WTC11 (cell line): ENCODE measurements around the gene SPATC1L. TPM values are rescaled to one million over a fixed set of nuclear protein-coding genes. Genes with fewer than 3 reads are reported as not detected.

Experiments
- AFF4 ChIP-seq: sonication (generic); formaldehyde crosslinking; IDR thresholded peaks from 2 replicates; pipeline ENCODE4 v1.8.1; 2023; ENCODE audit warnings: mild to moderate bottlenecking, missing genetic modification reagents, borderline replicate concordance
- ARID4B ChIP-seq: sonication (generic); formaldehyde crosslinking; IDR thresholded peaks from 2 replicates; pipeline ENCODE4 v1.8.0; 2023; ENCODE audit warnings: missing genetic modification reagents, mild to moderate bottlenecking, borderline replicate concordance
- CREB1 ChIP-seq: sonication (generic); formaldehyde crosslinking; IDR thresholded peaks from 2 replicates; pipeline ENCODE4 v1.8.0; 2023; ENCODE audit warnings: mild to moderate bottlenecking, missing genetic modification reagents
- JUN ChIP-seq: sonication (generic); formaldehyde crosslinking; IDR thresholded peaks from 2 replicates; pipeline ENCODE4 v1.8.0; 2023; ENCODE audit warnings: mild to moderate bottlenecking, missing genetic modification reagents
- MYBL2 ChIP-seq: sonication (generic); formaldehyde crosslinking; IDR thresholded peaks from 2 replicates; pipeline ENCODE4 v1.8.1; 2023; ENCODE audit warnings: mild to moderate bottlenecking, moderate library complexity, missing genetic modification reagents
- NFE2L1 ChIP-seq: sonication (generic); formaldehyde crosslinking; IDR thresholded peaks from 2 replicates; pipeline ENCODE4 v1.8.1; 2023; ENCODE audit warnings: missing genetic modification reagents
- SMAD3 ChIP-seq: sonication (generic); formaldehyde crosslinking; IDR thresholded peaks from 2 replicates; pipeline ENCODE4 v1.8.0; 2022; ENCODE audit warnings: missing genetic modification reagents, mild to moderate bottlenecking, borderline replicate concordance
- ZNF232 ChIP-seq: sonication (generic); formaldehyde crosslinking; IDR thresholded peaks from 2 replicates; pipeline ENCODE4 v1.8.0; 2022; ENCODE audit warnings: mild to moderate bottlenecking, missing genetic modification reagents
- ZNF416 ChIP-seq: fragments of 250-450 bp; sonication (Bioruptor Pico); IDR thresholded peaks from 2 replicates; pipeline ENCODE4 v1.9.0; 2021; ENCODE audit warnings: mild to moderate bottlenecking, inconsistent platforms
- ZNF423 ChIP-seq: fragments of 250-450 bp; sonication (Bioruptor Pico); IDR thresholded peaks from 2 replicates; pipeline ENCODE4 v2.1.2; 2022; ENCODE audit warnings: mild to moderate bottlenecking, moderate library complexity
- total RNA-seq: library from RNA; stranded (reverse); gene quantifications from 3 replicates; pipeline ENCODE4 v1.2.3, GENCODE V29; 2021
- TF ChIP-seq, protein P1 (sequence below): sonication (generic); formaldehyde crosslinking; IDR thresholded peaks from 2 replicates; pipeline ENCODE4 v1.8.1; 2023; ENCODE audit warnings: mild to moderate bottlenecking, missing genetic modification reagents
- TF ChIP-seq, protein P2 (sequence below): fragments of 200-600 bp; IDR thresholded peaks from 2 replicates; pipeline ENCODE4 v1.8.0; 2022; ENCODE audit warnings: antibody characterized with exemption
- TF ChIP-seq, protein P3 (sequence below): sonication (generic); formaldehyde crosslinking; IDR thresholded peaks from 2 replicates; pipeline ENCODE4 v1.8.0; 2023; ENCODE audit warnings: missing genetic modification reagents
- TF ChIP-seq, protein P4 (sequence below): sonication (generic); formaldehyde crosslinking; IDR thresholded peaks from 2 replicates; pipeline ENCODE4 v1.8.0; 2022; ENCODE audit warnings: missing genetic modification reagents

Gene SPATC1L
- total RNA-seq, 1 experiment from 2014 or later = 61.7 TPM

DNA sequence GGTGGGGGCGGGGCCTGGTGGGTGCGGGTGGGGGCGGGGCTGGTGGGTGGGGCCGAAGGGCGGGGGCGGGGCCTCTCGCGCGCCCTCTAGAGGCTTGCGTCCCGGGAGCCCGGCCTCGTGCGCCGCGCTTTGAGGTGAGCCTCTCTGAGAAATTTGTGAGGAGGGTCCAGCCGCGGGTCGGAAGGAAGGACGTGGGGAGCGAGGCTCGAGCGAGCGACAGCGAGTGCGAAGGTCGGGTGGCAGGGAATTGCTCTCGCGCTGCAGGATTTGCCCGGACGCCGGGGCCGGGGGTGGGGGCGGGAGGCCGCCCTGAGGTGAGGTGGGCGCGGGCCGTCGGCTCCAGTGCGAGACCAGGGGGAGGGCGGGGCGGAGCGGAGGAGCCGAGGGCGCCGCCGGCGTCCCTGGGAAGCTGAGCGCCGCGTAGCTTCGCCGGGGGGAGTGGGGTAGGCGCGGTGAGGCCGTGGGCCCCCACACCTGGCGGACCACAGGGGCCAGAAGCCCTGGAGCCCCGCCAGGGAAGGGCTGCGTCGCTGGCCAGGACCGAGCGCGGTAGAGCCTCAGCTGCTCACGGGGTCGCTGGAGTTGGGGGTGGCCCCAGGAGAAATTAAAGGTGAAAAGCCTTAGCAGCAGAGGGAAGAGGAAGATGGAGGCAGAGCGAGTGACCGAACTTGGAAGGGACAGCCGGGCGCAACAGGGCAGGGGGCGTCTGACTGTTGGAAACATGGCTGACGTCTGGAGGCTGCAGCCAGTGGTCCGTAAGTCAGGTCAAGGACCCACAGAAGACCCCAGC is 45.1 kb upstream of the SPATC1L start (continued):
- TF ChIP-seq AFF4 (CRISPR knock-in tag) (no peak), ZNF232 (CRISPR knock-in tag) (0 out of 2 replicates have a peak, but pooled peaks have one; percentile 56), SMAD3 (CRISPR knock-in tag) (peak; percentile 67; the same call in 1 of the 2 replicates), NFE2L1 (peak; percentile 39; the same call in 1 of the 2 replicates), JUN (CRISPR knock-in tag) (0 out of 2 replicates have a peak, but pooled peaks have one; percentile 24), MYBL2 (CRISPR knock-in tag) (0 out of 2 replicates have a peak, but pooled peaks have one; percentile 37), ZNF416 (CRISPR knock-in tag) (no peak), ARID4B (CRISPR knock-in tag) (peak; percentile 54; the same call in 1 of the 2 replicates), CREB1 (CRISPR knock-in tag) (no peak), ZNF423 (no peak)
- TF ChIP-seq, protein P1, sequence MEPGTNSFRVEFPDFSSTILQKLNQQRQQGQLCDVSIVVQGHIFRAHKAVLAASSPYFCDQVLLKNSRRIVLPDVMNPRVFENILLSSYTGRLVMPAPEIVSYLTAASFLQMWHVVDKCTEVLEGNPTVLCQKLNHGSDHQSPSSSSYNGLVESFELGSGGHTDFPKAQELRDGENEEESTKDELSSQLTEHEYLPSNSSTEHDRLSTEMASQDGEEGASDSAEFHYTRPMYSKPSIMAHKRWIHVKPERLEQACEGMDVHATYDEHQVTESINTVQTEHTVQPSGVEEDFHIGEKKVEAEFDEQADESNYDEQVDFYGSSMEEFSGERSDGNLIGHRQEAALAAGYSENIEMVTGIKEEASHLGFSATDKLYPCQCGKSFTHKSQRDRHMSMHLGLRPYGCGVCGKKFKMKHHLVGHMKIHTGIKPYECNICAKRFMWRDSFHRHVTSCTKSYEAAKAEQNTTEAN (CRISPR knock-in tag) = no peak
- TF ChIP-seq, protein P2, sequence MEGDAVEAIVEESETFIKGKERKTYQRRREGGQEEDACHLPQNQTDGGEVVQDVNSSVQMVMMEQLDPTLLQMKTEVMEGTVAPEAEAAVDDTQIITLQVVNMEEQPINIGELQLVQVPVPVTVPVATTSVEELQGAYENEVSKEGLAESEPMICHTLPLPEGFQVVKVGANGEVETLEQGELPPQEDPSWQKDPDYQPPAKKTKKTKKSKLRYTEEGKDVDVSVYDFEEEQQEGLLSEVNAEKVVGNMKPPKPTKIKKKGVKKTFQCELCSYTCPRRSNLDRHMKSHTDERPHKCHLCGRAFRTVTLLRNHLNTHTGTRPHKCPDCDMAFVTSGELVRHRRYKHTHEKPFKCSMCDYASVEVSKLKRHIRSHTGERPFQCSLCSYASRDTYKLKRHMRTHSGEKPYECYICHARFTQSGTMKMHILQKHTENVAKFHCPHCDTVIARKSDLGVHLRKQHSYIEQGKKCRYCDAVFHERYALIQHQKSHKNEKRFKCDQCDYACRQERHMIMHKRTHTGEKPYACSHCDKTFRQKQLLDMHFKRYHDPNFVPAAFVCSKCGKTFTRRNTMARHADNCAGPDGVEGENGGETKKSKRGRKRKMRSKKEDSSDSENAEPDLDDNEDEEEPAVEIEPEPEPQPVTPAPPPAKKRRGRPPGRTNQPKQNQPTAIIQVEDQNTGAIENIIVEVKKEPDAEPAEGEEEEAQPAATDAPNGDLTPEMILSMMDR = peak; percentile 27; the same call in 1 of the 2 replicates
- TF ChIP-seq, protein P3, sequence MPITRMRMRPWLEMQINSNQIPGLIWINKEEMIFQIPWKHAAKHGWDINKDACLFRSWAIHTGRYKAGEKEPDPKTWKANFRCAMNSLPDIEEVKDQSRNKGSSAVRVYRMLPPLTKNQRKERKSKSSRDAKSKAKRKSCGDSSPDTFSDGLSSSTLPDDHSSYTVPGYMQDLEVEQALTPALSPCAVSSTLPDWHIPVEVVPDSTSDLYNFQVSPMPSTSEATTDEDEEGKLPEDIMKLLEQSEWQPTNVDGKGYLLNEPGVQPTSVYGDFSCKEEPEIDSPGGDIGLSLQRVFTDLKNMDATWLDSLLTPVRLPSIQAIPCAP (CRISPR knock-in tag) = 0 out of 2 replicates have a peak, but pooled peaks have one; percentile 55
- TF ChIP-seq, protein P4, sequence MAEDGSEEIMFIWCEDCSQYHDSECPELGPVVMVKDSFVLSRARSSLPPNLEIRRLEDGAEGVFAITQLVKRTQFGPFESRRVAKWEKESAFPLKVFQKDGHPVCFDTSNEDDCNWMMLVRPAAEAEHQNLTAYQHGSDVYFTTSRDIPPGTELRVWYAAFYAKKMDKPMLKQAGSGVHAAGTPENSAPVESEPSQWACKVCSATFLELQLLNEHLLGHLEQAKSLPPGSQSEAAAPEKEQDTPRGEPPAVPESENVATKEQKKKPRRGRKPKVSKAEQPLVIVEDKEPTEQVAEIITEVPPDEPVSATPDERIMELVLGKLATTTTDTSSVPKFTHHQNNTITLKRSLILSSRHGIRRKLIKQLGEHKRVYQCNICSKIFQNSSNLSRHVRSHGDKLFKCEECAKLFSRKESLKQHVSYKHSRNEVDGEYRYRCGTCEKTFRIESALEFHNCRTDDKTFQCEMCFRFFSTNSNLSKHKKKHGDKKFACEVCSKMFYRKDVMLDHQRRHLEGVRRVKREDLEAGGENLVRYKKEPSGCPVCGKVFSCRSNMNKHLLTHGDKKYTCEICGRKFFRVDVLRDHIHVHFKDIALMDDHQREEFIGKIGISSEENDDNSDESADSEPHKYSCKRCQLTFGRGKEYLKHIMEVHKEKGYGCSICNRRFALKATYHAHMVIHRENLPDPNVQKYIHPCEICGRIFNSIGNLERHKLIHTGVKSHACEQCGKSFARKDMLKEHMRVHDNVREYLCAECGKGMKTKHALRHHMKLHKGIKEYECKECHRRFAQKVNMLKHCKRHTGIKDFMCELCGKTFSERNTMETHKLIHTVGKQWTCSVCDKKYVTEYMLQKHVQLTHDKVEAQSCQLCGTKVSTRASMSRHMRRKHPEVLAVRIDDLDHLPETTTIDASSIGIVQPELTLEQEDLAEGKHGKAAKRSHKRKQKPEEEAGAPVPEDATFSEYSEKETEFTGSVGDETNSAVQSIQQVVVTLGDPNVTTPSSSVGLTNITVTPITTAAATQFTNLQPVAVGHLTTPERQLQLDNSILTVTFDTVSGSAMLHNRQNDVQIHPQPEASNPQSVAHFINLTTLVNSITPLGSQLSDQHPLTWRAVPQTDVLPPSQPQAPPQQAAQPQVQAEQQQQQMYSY (CRISPR knock-in tag) = 0 out of 2 replicates have a peak, but pooled peaks have one; percentile 33
